Neural progenitor cell (in vitro differentiated cells): ENCODE measurements around the gene VTCN1. TPM values are rescaled to one million over a fixed set of nuclear protein-coding genes. Genes with fewer than 3 reads are reported as not detected.

Experiments used
- DNase-seq: peaks from one replicate; pipeline ENCODE4 v3.0.0-alpha.2; 2016; ENCODE audit warnings: low spot score
- H2AFZ ChIP-seq: fragments of 200-600 bp; sonication (generic); replicated peaks from 2 replicates; pipeline ENCODE4 v1.6.1; 2016; ENCODE audit warnings: antibody characterized with exemption
- H3F3A ChIP-seq: fragments of 200-600 bp; sonication (generic); 2 replicates; pipeline ENCODE4 v1.6.1; 2016; ENCODE audit warnings: antibody characterized with exemption, low read depth
- H3K27ac ChIP-seq: fragments of 200-600 bp; sonication (generic); 2 replicates; pipeline ENCODE4 v1.5.1; 2016; ENCODE audit warnings: mild to moderate bottlenecking
- H3K27me3 ChIP-seq: fragments of 200-600 bp; sonication (generic); 2 replicates; pipeline ENCODE4 v1.6.1; 2016; ENCODE audit warnings: mild to moderate bottlenecking, moderate library complexity
- H3K36me3 ChIP-seq: fragments of 200-600 bp; sonication (generic); 2 replicates; pipeline ENCODE4 v1.5.1; 2016
- H3K4me1 ChIP-seq: fragments of 200-600 bp; sonication (generic); 2 replicates; pipeline ENCODE4 v1.6.1; 2016; ENCODE audit warnings: mixed run types
- H3K4me2 ChIP-seq: fragments of 200-600 bp; sonication (generic); 2 replicates; pipeline ENCODE4 v1.6.1; 2016
- H3K4me3 ChIP-seq: fragments of 200-600 bp; sonication (generic); 2 replicates; pipeline ENCODE4 v1.5.1; 2016
- H3K79me2 ChIP-seq: fragments of 200-600 bp; sonication (generic); 2 replicates; pipeline ENCODE4 v1.6.1; 2016; ENCODE audit warnings: low read depth
- H3K9ac ChIP-seq: fragments of 200-600 bp; sonication (generic); 2 replicates; pipeline ENCODE4 v1.6.1; 2016
- H3K9me3 ChIP-seq: fragments of 200-600 bp; sonication (generic); 2 replicates; pipeline ENCODE4 v1.5.1; 2016; ENCODE audit warnings: low read depth
- H4K20me1 ChIP-seq: fragments of 200-600 bp; sonication (generic); 2 replicates; pipeline ENCODE4 v1.6.1; 2016; ENCODE audit warnings: low read depth
- H3K27ac Mint-ChIP-seq: 3 replicates; pipeline ENCODE4 v1.8.0; 2021; ENCODE audit warnings: mixed read lengths
- H3K27me3 Mint-ChIP-seq: 2 replicates; pipeline ENCODE4 v1.8.0; 2022; ENCODE audit warnings: low read depth, mild to moderate bottlenecking, inconsistent platforms, moderate library complexity, mixed read lengths; ENCODE audit not compliant: insufficient read depth
- H3K36me3 Mint-ChIP-seq: 3 replicates; pipeline ENCODE4 v1.8.0; 2021; ENCODE audit warnings: mixed read lengths
- H3K4me1 Mint-ChIP-seq: 3 replicates; pipeline ENCODE4 v1.8.0; 2021; ENCODE audit warnings: mixed read lengths
- H3K4me3 Mint-ChIP-seq: 3 replicates; pipeline ENCODE4 v1.8.0; 2021; ENCODE audit warnings: mild to moderate bottlenecking, moderate library complexity, mixed read lengths
- H3K9me3 Mint-ChIP-seq: 3 replicates; pipeline ENCODE4 v1.8.0; 2020; ENCODE audit warnings: mixed read lengths
- EZH2 ChIP-seq: fragments of 200-600 bp; sonication (generic); IDR thresholded peaks from 2 replicates; pipeline ENCODE4 v1.6.1; 2017; ENCODE audit warnings: antibody characterized with exemption, mild to moderate bottlenecking, moderate library complexity
- EZH2phosphoT487 ChIP-seq: fragments of 200-600 bp; sonication (generic); IDR thresholded peaks from 2 replicates; pipeline ENCODE4 v1.6.1; 2017; ENCODE audit warnings: antibody characterized with exemption
- total RNA-seq: library from RNA; depleted of rRNA; stranded (reverse); fragments of >200 nt; gene quantifications from 2 replicates; pipeline ENCODE4 v1.2.3, GENCODE V29; 2015; ENCODE audit warnings: low replicate concordance
- TF ChIP-seq, protein P1 (sequence below): fragments of 200-600 bp; sonication (generic); IDR thresholded peaks from 2 replicates; pipeline ENCODE4 v1.5.1; 2017; ENCODE audit warnings: antibody characterized with exemption, mild to moderate bottlenecking

Gene VTCN1
- total RNA-seq, 1 donor from 2014 or later: 0.11 TPM

DNA sequence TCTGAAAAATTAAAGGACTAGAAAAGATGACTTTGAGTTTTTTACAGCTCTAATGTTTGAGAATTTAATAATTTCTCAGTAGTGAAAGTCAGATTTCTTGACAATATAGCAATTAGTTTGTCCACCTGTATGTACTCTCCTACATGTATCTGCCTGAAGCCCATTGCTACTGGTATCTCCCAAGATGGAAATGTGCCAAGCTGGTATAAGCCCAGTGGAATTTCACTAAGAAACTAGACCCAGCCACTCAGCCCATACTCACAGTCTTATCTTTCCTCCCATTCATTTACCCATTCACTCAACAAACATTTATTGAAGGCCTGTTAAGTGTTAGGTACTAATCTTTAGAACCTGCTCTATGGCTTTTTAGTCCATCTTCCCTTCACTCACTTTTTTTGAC lies 67.6 kb downstream of the VTCN1 start:
- Histone ChIP-seq H3K27ac (no peak overlapping the region), H3K4me2 (no peak overlapping the region), H3K27me3 (no peaks in the 10 kb centered on the region), H3K9me3 (no peaks in the 10 kb centered on the region), H3K36me3 (no peaks in the 10 kb centered on the region), H2AFZ (no peak overlapping the region), H3K4me3 (no peak overlapping the region), H3F3A (no peaks in the 10 kb centered on the region), H3K4me1 (peaks cover 1% of the 10 kb centered on the region), H3K9ac (no peak overlapping the region), H4K20me1 (no peaks in the 10 kb centered on the region), H3K79me2 (no peaks in the 10 kb centered on the region)
- Mint-ChIP-seq H3K4me3 (no peak overlapping the region), H3K9me3 (no peaks in the 10 kb centered on the region), H3K27me3 (no peaks in the 10 kb centered on the region), H3K27ac (no peak overlapping the region), H3K4me1 (peaks cover 28% of the 10 kb centered on the region), H3K36me3 (no peaks in the 10 kb centered on the region)
- TF ChIP-seq EZH2phosphoT487 (no peak), EZH2 (no peak)
- TF ChIP-seq, protein P1, sequence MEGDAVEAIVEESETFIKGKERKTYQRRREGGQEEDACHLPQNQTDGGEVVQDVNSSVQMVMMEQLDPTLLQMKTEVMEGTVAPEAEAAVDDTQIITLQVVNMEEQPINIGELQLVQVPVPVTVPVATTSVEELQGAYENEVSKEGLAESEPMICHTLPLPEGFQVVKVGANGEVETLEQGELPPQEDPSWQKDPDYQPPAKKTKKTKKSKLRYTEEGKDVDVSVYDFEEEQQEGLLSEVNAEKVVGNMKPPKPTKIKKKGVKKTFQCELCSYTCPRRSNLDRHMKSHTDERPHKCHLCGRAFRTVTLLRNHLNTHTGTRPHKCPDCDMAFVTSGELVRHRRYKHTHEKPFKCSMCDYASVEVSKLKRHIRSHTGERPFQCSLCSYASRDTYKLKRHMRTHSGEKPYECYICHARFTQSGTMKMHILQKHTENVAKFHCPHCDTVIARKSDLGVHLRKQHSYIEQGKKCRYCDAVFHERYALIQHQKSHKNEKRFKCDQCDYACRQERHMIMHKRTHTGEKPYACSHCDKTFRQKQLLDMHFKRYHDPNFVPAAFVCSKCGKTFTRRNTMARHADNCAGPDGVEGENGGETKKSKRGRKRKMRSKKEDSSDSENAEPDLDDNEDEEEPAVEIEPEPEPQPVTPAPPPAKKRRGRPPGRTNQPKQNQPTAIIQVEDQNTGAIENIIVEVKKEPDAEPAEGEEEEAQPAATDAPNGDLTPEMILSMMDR: no peak
- no peak for DNase-seq

DNA sequence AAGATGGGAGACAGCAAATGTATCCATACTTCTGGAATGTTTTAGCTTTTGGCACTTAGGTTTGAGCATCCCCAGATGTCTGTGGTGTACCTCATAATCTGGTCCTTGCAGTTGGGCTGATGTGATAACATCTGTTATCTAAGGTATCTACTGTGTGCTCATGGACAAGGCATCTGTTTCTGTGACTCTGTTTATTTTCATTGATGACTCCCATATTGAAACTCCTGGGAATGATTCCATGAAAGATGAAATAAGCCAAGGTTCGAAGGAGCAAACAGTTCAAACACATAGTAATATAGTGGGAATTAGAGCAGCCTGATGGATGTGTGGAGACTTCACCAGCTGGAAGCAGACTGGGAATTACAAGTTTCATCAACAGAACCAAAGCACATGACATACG lies 68.5 kb downstream of the VTCN1 start:
- Histone ChIP-seq H3K4me2 (no peak overlapping the region), H3K4me3 (no peak overlapping the region), H4K20me1 (no peaks in the 10 kb centered on the region), H3K9ac (no peak overlapping the region), H3K27me3 (no peaks in the 10 kb centered on the region), H3K36me3 (no peaks in the 10 kb centered on the region), H3K27ac (no peak overlapping the region), H3K4me1 (peaks cover 10% of the 10 kb centered on the region), H3K79me2 (no peaks in the 10 kb centered on the region), H3F3A (peaks cover 9% of the 10 kb centered on the region), H3K9me3 (no peaks in the 10 kb centered on the region), H2AFZ (no peak overlapping the region)
- no peaks in the 10 kb centered on the region for H3K27me3 Mint-ChIP-seq
- H3K4me1 Mint-ChIP-seq: peaks cover 25% of the 10 kb centered on the region
- no peak overlapping the region for H3K4me3 Mint-ChIP-seq
- TF ChIP-seq EZH2phosphoT487 (no peak), EZH2 (no peak)
- TF ChIP-seq, protein P1: no peak
- H3K27ac Mint-ChIP-seq: no peak overlapping the region
- DNase-seq: no peak
- no peaks in the 10 kb centered on the region for H3K9me3 Mint-ChIP-seq
- H3K36me3 Mint-ChIP-seq: no peaks in the 10 kb centered on the region

DNA sequence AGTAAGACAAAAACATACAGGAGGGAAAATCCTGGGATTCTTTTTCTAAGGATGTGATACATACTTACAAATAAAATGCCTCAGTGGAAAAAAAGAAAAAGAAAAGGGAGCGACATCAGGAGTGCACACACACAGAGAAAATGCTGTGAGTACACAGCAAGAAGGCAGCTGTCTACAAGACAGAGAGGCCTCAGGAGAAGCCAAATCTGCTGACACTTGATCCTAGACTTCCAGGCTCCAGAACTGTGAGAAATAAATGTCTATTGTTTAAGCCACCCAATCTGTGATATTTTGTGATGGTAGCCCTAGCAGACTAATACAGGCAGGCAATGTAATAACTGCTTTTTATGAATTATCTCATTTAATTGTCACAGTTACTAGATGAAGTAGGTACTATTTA lies 72.2 kb downstream of the VTCN1 start:
- TF ChIP-seq EZH2: no peak
- Mint-ChIP-seq H3K27me3 (peaks cover 2% of the 10 kb centered on the region), H3K9me3 (no peaks in the 10 kb centered on the region), H3K27ac (no peak overlapping the region), H3K4me3 (no peak overlapping the region), H3K36me3 (no peaks in the 10 kb centered on the region), H3K4me1 (peaks cover 36% of the 10 kb centered on the region)
- H3K27ac ChIP-seq: no peak overlapping the region
- no peak overlapping the region for H3K4me3 ChIP-seq
- no peak overlapping the region for H3K4me2 ChIP-seq
- H3K27me3 ChIP-seq: no peaks in the 10 kb centered on the region
- H3F3A ChIP-seq: peaks cover 16% of the 10 kb centered on the region
- H3K36me3 ChIP-seq: no peaks in the 10 kb centered on the region
- no peak overlapping the region for H3K9ac ChIP-seq
- H3K9me3 ChIP-seq: no peaks in the 10 kb centered on the region
- H3K79me2 ChIP-seq: no peaks in the 10 kb centered on the region
- no peak for DNase-seq
- peaks cover 29% of the 10 kb centered on the region for H3K4me1 ChIP-seq
- no peaks in the 10 kb centered on the region for H4K20me1 ChIP-seq
- peak overlapping the region; percentile 6 for H2AFZ ChIP-seq

DNA sequence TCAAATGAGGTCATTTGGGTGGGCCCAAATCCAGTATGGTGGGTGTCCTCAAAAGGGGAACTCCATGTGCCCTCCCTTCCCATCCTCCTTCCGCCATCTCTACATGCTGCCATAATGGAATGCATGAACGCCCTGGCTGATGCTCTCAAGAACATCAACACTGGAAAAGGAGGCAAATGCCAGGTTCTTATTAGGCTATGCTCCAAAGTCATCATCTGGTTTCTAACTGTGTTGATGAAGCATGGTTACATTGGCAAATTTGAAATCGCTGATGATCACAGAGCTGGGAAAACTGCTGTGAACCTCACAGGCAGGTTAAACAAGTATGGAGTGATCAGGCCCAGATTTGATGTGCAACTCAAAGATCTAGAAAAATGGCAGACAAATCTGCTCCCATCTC lies 72.6 kb downstream of the VTCN1 start:
- H3K4me1 Mint-ChIP-seq: peaks cover 36% of the 10 kb centered on the region

More for the DNA sequence above, 72.6 kb downstream of the VTCN1 start:
- Histone ChIP-seq H3K4me3 (no peak overlapping the region), H3F3A (peaks cover 16% of the 10 kb centered on the region), H3K9me3 (no peaks in the 10 kb centered on the region), H3K4me1 (peaks cover 29% of the 10 kb centered on the region), H3K27me3 (no peaks in the 10 kb centered on the region), H3K27ac (no peak overlapping the region), H3K79me2 (no peaks in the 10 kb centered on the region), H3K36me3 (no peaks in the 10 kb centered on the region), H2AFZ (peak overlapping the region; percentile 6), H4K20me1 (no peaks in the 10 kb centered on the region), H3K4me2 (no peak overlapping the region), H3K9ac (no peak overlapping the region)
- Mint-ChIP-seq H3K4me3 (no peak overlapping the region), H3K36me3 (no peaks in the 10 kb centered on the region), H3K27me3 (peaks cover 2% of the 10 kb centered on the region), H3K9me3 (no peaks in the 10 kb centered on the region), H3K27ac (no peak overlapping the region)
- no peak for TF ChIP-seq EZH2phosphoT487
- TF ChIP-seq EZH2: no peak
- TF ChIP-seq, protein P1: no peak
- no peak for DNase-seq
